PFSK-1 (cell line): ENCODE data around the gene SIL1.

Source experiments
- POLR2AphosphoS5 ChIP-seq: IDR thresholded peaks from 2 replicates; pipeline ENCODE4 v1.6.1; 2012; ENCODE audit warnings: low read depth, mild to moderate bottlenecking, control low read depth, low read length, moderate library complexity
- SIN3A ChIP-seq: IDR thresholded peaks from 2 replicates; pipeline ENCODE4 v1.6.1; 2012; ENCODE audit warnings: mild to moderate bottlenecking, low read length, moderate library complexity, borderline replicate concordance; ENCODE audit not compliant: insufficient read depth
- TAF1 ChIP-seq: IDR thresholded peaks from 2 replicates; pipeline ENCODE4 v1.6.1; 2012; ENCODE audit warnings: low read length, control low read depth, borderline replicate concordance; ENCODE audit not compliant: insufficient read depth

DNA sequence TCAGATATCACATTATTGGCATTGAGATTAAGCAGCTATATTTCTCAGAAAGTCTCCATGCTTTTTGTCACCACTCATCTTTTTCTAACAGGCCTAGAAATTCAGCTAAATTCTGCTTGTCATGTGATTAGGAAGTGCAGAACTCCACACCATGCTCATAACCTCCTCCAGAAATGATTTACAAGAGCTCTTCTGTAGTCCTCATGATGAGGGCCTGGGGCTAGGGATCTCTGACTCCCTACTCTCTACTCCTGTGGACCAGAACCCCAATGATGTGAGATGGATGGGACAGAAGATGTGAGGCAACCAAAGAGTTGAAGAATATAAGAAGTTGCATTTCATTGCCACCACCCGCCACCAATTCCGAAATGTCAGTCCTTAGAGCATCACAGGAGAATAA, 16.5 kb upstream of the SIL1 start:
- TF ChIP-seq POLR2AphosphoS5 (no peak), TAF1 (no peak), SIN3A (no peak)
